GM12878 (cell line): ENCODE measurements around the gene HPF1.

ENCODE experiments used
- CTCF ChIP-seq, 3 experiments: IDR thresholded peaks in 2 of 3; conservative IDR thresholded peaks in 1 of 3; 2 replicates each; pipeline ENCODE4 v1.5.1; 2011; ENCODE audit warnings: low read depth in 3 of 3, low read length in 3 of 3, mild to moderate bottlenecking in 3 of 3, control low read depth in 2 of 3, moderate library complexity in 2 of 3, inconsistent platforms in 1 of 3, mixed read lengths in 1 of 3; ENCODE audit not compliant: control insufficient read depth in 2 of 3, insufficient read depth in 1 of 3; ENCODE audit errors: extremely low read depth in 1 of 3
- EGR1 ChIP-seq, 2 experiments: IDR thresholded peaks; 1 replicate in 1 of 2; 2 replicates in 1 of 2; pipeline ENCODE4 v1.6.1; 2011 to 2012; ENCODE audit warnings: low read depth in 2 of 2, low read length in 2 of 2, borderline replicate concordance in 1 of 2, mild to moderate bottlenecking in 1 of 2, moderate library complexity in 1 of 2
- FOXK2 ChIP-seq: fragments of 450-650 bp; IDR thresholded peaks from 2 replicates; pipeline ENCODE4 v1.6.1; 2017; ENCODE audit warnings: mild to moderate bottlenecking, moderate library complexity
- HCFC1 ChIP-seq: fragments of 150-350 bp; IDR thresholded peaks from 2 replicates; pipeline ENCODE4 v1.6.1; 2014; ENCODE audit warnings: low read length
- MAX ChIP-seq: IDR thresholded peaks from 2 replicates; pipeline ENCODE4 v1.6.1; 2012; ENCODE audit warnings: low read depth, low read length, improper control_type of control experiment
- PKNOX1 ChIP-seq: fragments of 450-650 bp; IDR thresholded peaks from 2 replicates; pipeline ENCODE4 v1.6.1; 2016; ENCODE audit warnings: mild to moderate bottlenecking
- RAD51 ChIP-seq: fragments of 450-650 bp; IDR thresholded peaks from 2 replicates; pipeline ENCODE4 v1.6.1; 2016; ENCODE audit warnings: moderate library complexity, mild to moderate bottlenecking, inconsistent platforms
- REST ChIP-seq: IDR thresholded peaks from 2 replicates; pipeline ENCODE4 v1.6.1; 2012; ENCODE audit warnings: mild to moderate bottlenecking, low read depth, low read length
- SP1 ChIP-seq: IDR thresholded peaks from one replicate; pipeline ENCODE4 v1.6.1; 2011; ENCODE audit warnings: low read depth, low read length

- no peak for TF ChIP-seq FOXK2
- no peak for TF ChIP-seq CTCF (IDR thresholded peaks at IDR 0.05 in 2 of 3, conservative IDR thresholded peaks at IDR 0.05 in 1 of 3; ENCODE audit: control insufficient read depth in 2 of 3, extremely low read depth in 1 of 3, insufficient read depth in 1 of 3, low read depth in 3 of 3, low read length in 3 of 3)
- TF ChIP-seq MAX, result no peak
- TF ChIP-seq REST, result no peak
- no peak for TF ChIP-seq RAD51
- no peak for TF ChIP-seq HCFC1
- TF ChIP-seq PKNOX1, result no peak
- TF ChIP-seq SP1, result no peak
- no peak for TF ChIP-seq EGR1 (IDR thresholded peaks at IDR 0.05; ENCODE audit: borderline replicate concordance in 1 of 2, low read depth in 2 of 2, low read length in 2 of 2)
These were observed 37.8 kb upstream of the HPF1 start for GRCh38 chr4:169795585-169795984.
